ENCODE data around the gene TEX2. TPM values are rescaled to one million over a fixed set of nuclear protein-coding genes. Genes with fewer than 3 reads are reported as not detected.

Gene TEX2
- total and polyA plus RNA-seq, 2 experiments from 2014 or later = 27.9 to 37.7 TPM

DNA sequence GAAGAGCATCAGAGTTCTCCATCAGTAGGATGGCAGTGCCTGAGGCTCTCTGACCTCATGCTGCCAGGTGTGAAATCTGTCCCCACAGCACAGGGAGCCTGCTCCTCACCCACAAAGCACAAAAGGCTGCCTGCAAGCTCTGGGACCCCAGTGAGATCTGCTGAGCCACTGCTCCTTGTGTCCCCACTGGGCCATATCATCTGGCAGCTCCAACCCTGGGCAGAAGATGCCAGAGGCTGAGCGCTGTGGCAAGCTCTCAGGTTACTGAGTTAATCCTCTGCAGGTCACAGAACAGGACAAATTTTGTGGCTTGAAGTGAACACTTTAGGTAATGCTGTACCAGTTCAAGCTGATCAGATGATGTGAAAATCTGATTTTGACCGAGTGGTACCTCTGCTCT, 106.4 kb downstream of the TEX2 start:
- H3K9me3 ChIP-seq (ENCODE audit: low read depth) = no peaks in the 10 kb centered on the region
- no peaks in the 10 kb centered on the region for H3K79me2 ChIP-seq
- no peak overlapping the region for H2AFZ ChIP-seq
- H4K20me1 ChIP-seq (ENCODE audit: insufficient read depth, poor library complexity, severe bottlenecking) = no peaks in the 10 kb centered on the region
- H3K4me1 ChIP-seq (ENCODE audit: insufficient read depth) = peaks cover 31% of the 10 kb centered on the region
- no peak overlapping the region for H3K4me2 ChIP-seq
- H3K27ac ChIP-seq = no peak overlapping the region
- H3K9me2 ChIP-seq (replicated peaks; ENCODE audit: insufficient read depth) = no peaks in the 10 kb centered on the region
- no peaks in the 10 kb centered on the region for H3K36me3 ChIP-seq (replicated peaks; ENCODE audit: insufficient read depth, low read depth)
- H3K4me3 ChIP-seq = no peak overlapping the region
- H3K27me3 ChIP-seq = no peaks in the 10 kb centered on the region
- WGBS (ENCODE audit: low lambda C conversion rate, missing lambda C conversion rate) = 94% methylated on average over 2 of the region's 2 CpGs
- no peak for DNase-seq (ENCODE audit: low spot score)
- TF ChIP-seq, protein P1, sequence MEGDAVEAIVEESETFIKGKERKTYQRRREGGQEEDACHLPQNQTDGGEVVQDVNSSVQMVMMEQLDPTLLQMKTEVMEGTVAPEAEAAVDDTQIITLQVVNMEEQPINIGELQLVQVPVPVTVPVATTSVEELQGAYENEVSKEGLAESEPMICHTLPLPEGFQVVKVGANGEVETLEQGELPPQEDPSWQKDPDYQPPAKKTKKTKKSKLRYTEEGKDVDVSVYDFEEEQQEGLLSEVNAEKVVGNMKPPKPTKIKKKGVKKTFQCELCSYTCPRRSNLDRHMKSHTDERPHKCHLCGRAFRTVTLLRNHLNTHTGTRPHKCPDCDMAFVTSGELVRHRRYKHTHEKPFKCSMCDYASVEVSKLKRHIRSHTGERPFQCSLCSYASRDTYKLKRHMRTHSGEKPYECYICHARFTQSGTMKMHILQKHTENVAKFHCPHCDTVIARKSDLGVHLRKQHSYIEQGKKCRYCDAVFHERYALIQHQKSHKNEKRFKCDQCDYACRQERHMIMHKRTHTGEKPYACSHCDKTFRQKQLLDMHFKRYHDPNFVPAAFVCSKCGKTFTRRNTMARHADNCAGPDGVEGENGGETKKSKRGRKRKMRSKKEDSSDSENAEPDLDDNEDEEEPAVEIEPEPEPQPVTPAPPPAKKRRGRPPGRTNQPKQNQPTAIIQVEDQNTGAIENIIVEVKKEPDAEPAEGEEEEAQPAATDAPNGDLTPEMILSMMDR (IDR thresholded peaks at IDR 0.05; ENCODE audit: poor library complexity) = no peak
- TF ChIP-seq EZH2phosphoT487 (IDR thresholded peaks at IDR 0.05; ENCODE audit: low read depth, severe bottlenecking, unreplicated experiment) = no peak
- no peak for TF ChIP-seq EZH2 (IDR thresholded peaks at IDR 0.05; ENCODE audit: borderline replicate concordance)

DNA sequence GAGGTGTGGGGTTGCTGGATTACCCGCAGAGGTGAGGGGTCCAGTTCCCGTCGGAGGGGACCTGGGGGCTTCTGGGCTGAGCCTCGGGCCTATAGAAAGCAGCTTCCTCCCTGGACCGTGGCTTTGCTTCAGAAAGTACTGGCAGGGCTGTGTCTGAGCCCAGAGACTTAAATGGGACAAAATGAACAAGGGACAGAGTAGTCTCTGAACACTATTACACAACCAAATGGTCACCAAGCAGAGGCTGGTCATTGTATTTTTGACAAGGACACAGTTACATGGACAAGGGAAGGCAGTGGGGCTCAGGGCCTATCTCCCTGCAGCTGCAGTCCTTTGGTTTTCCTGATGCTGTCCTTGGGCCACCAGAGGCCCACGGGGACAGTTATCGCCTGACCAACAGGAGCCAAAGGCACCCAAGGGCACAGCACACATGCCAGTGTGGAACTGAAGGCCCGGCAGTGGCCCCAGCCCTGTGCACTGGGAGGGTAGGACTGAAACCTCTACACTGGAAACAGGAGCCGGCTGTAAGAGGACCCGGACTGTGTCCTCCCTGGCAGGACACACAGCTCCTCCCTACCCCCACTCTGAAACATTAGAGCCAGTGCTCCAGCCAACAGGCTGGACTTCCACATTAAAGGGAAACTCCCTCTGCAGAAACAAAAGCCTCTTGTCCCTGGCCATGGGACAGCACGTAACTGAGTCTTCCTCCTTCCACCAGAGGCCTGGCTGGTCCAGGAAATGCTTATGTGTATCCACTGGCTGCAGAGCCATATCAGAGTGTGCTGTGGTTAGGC, 107.1 kb downstream of the TEX2 start:
- Histone ChIP-seq H3K36me3 (replicated peaks; ENCODE audit: insufficient read depth, low read depth) (no peaks in the 10 kb centered on the region), H2AFZ (no peak overlapping the region), H3K4me1 (ENCODE audit: insufficient read depth) (peaks cover 31% of the 10 kb centered on the region), H3K9me3 (ENCODE audit: low read depth) (no peaks in the 10 kb centered on the region), H3K79me2 (no peaks in the 10 kb centered on the region), H3K9me2 (replicated peaks; ENCODE audit: insufficient read depth) (no peaks in the 10 kb centered on the region), H3K27ac (peak overlapping the region; percentile 26), H3K4me3 (no peak overlapping the region), H3K27me3 (no peaks in the 10 kb centered on the region), H4K20me1 (ENCODE audit: insufficient read depth, poor library complexity, severe bottlenecking) (no peaks in the 10 kb centered on the region), H3K4me2 (no peak overlapping the region)
- TF ChIP-seq EZH2 (IDR thresholded peaks at IDR 0.05; ENCODE audit: borderline replicate concordance) = no peak
- TF ChIP-seq, protein P1 (IDR thresholded peaks at IDR 0.05; ENCODE audit: poor library complexity) = no peak
- no peak for TF ChIP-seq EZH2phosphoT487 (IDR thresholded peaks at IDR 0.05; ENCODE audit: low read depth, severe bottlenecking, unreplicated experiment)
- 78% methylated on average over 11 of the region's 11 CpGs for WGBS (ENCODE audit: low lambda C conversion rate, missing lambda C conversion rate)
- no peak for DNase-seq (ENCODE audit: low spot score)

DNA sequence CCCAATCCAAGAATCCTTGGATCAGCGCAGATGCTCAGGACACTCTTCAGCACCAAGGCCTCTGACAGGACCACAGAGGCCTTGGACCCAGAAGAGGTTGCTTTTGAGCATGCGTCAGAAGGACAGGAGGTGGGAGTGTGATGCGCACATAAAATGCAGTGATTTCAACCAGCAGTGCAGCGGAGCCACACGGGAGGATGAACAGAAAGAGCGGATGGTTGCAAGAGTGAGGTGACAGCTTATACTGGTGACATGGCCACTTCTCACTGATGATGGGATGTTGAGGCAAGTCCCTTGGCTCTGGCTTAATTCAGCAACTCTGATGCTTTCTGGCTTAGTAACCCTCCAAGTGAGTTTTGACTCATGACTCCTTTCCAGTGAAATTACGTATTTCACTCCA, 107.9 kb downstream of the TEX2 start:
- no peaks in the 10 kb centered on the region for H3K9me2 ChIP-seq (replicated peaks; ENCODE audit: insufficient read depth)
- H2AFZ ChIP-seq = no peak overlapping the region
- H3K27ac ChIP-seq = no peak overlapping the region
- H3K4me3 ChIP-seq = no peak overlapping the region
- H3K36me3 ChIP-seq (replicated peaks; ENCODE audit: insufficient read depth, low read depth) = no peaks in the 10 kb centered on the region
- TF ChIP-seq, protein P1 (IDR thresholded peaks at IDR 0.05; ENCODE audit: poor library complexity) = no peak
- TF ChIP-seq EZH2 (IDR thresholded peaks at IDR 0.05; ENCODE audit: borderline replicate concordance) (no peak), EZH2phosphoT487 (IDR thresholded peaks at IDR 0.05; ENCODE audit: low read depth, severe bottlenecking, unreplicated experiment) (no peak)
- H3K9me3 ChIP-seq (ENCODE audit: low read depth) = no peaks in the 10 kb centered on the region
- no peaks in the 10 kb centered on the region for H3K79me2 ChIP-seq
- 99% methylated on average over 7 of the region's 7 CpGs for WGBS (ENCODE audit: low lambda C conversion rate, missing lambda C conversion rate)
- DNase-seq (ENCODE audit: low spot score) = no peak
- H3K4me2 ChIP-seq = no peak overlapping the region
- H3K4me1 ChIP-seq (ENCODE audit: insufficient read depth) = peaks cover 31% of the 10 kb centered on the region
- H4K20me1 ChIP-seq (ENCODE audit: insufficient read depth, poor library complexity, severe bottlenecking) = no peaks in the 10 kb centered on the region
- no peaks in the 10 kb centered on the region for H3K27me3 ChIP-seq
